HepG2 (cell line): ENCODE measurements around the gene C16orf89. TPM values are rescaled to one million over a fixed set of nuclear protein-coding genes. Genes with fewer than 3 reads are reported as not detected.
A peak's percentile ranks its signal among the peaks of the same experiment; 100 is the strongest.

Experiments used
- ARID5B ChIP-seq: IDR thresholded peaks from 2 replicates; pipeline ENCODE4 v1.4.0; 2020; ENCODE audit warnings: mild to moderate bottlenecking, missing genetic modification reagents
- BRCA1 ChIP-seq: sonication (generic); formaldehyde crosslinking; IDR thresholded peaks from 2 replicates; pipeline ENCODE4 v1.4.0; 2020; ENCODE audit warnings: missing genetic modification reagents
- EHMT2 ChIP-seq: fragments of 200-600 bp; sonication (generic); IDR thresholded peaks from 2 replicates; pipeline ENCODE4 v1.7.0; 2017; ENCODE audit warnings: antibody characterized with exemption, low read depth, low read length, borderline replicate concordance
- ETS1 ChIP-seq: sonication (generic); formaldehyde crosslinking; IDR thresholded peaks from 2 replicates; pipeline ENCODE4 v1.4.0; 2020; ENCODE audit warnings: missing genetic modification reagents
- EZH2 ChIP-seq: conservative IDR thresholded peaks from 2 replicates; pipeline ENCODE4 v1.6.1; 2012; ENCODE audit warnings: mild to moderate bottlenecking, low read depth, low read length, moderate library complexity
- HNF1A ChIP-seq, 2 experiments: sonication (generic) in 1 of 2; formaldehyde crosslinking in 1 of 2; IDR thresholded peaks; 2 replicates each; pipeline versions ENCODE4 v1.4.0 to v1.6.1; 2016 to 2020; ENCODE audit warnings: borderline replicate concordance in 1 of 2, low read depth in 1 of 2, mild to moderate bottlenecking in 1 of 2, missing genetic modification reagents in 1 of 2
- IRF2 ChIP-seq: IDR thresholded peaks from 2 replicates; pipeline ENCODE4 v1.6.1; 2018; ENCODE audit warnings: missing genetic modification reagents, missing compliant biosample characterization
- ISL2 ChIP-seq: sonication (generic); formaldehyde crosslinking; IDR thresholded peaks from 2 replicates; pipeline ENCODE4 v1.5.0; 2020; ENCODE audit warnings: missing genetic modification reagents
- NFYB ChIP-seq: sonication (generic); formaldehyde crosslinking; IDR thresholded peaks from 2 replicates; pipeline ENCODE4 v1.4.0; 2020; ENCODE audit warnings: missing genetic modification reagents
- RBAK ChIP-seq: sonication (generic); formaldehyde crosslinking; IDR thresholded peaks from 2 replicates; pipeline ENCODE4 v1.5.1; 2020; ENCODE audit warnings: mild to moderate bottlenecking, missing genetic modification reagents
- STAG1 ChIP-seq: sonication (generic); formaldehyde crosslinking; IDR thresholded peaks from 2 replicates; pipeline ENCODE4 v1.4.0; 2020; ENCODE audit warnings: missing genetic modification reagents
- TCF7L2 ChIP-seq: IDR thresholded peaks from 2 replicates; pipeline ENCODE4 v1.6.1; 2011; ENCODE audit warnings: mild to moderate bottlenecking, low read depth, low read length, moderate library complexity
- ZKSCAN1 ChIP-seq: fragments of 150-350 bp; IDR thresholded peaks from 2 replicates; pipeline ENCODE4 v1.6.1; 2014; ENCODE audit warnings: low read length
- ZNF296 ChIP-seq: sonication (generic); formaldehyde crosslinking; conservative IDR thresholded peaks from 2 replicates; pipeline ENCODE4 v1.5.0; 2020; ENCODE audit warnings: mild to moderate bottlenecking, missing genetic modification reagents
- ZNF335 ChIP-seq: sonication (generic); formaldehyde crosslinking; IDR thresholded peaks from 2 replicates; pipeline ENCODE4 v1.4.0; 2020; ENCODE audit warnings: missing genetic modification reagents
- ZNF572 ChIP-seq: sonication (generic); formaldehyde crosslinking; IDR thresholded peaks from 2 replicates; pipeline ENCODE4 v1.5.1; 2020; ENCODE audit warnings: mild to moderate bottlenecking, missing genetic modification reagents
- ZNF713 ChIP-seq: sonication (generic); formaldehyde crosslinking; IDR thresholded peaks from 2 replicates; pipeline ENCODE4 v1.4.0; 2020; ENCODE audit warnings: mild to moderate bottlenecking, missing genetic modification reagents
- ZNF776 ChIP-seq: sonication (generic); formaldehyde crosslinking; IDR thresholded peaks from 2 replicates; pipeline ENCODE4 v1.4.0; 2020; ENCODE audit warnings: mild to moderate bottlenecking, missing genetic modification reagents
- ZNF777 ChIP-seq: sonication (generic); formaldehyde crosslinking; IDR thresholded peaks from 2 replicates; pipeline ENCODE4 v1.4.0; 2020; ENCODE audit warnings: missing genetic modification reagents
- ZSCAN12 ChIP-seq: sonication (generic); formaldehyde crosslinking; IDR thresholded peaks from 2 replicates; pipeline ENCODE4 v1.9.0; 2021; ENCODE audit warnings: mild to moderate bottlenecking, missing genetic modification reagents
- ZSCAN30 ChIP-seq: sonication (generic); formaldehyde crosslinking; IDR thresholded peaks from 2 replicates; pipeline ENCODE4 v1.5.0; 2020; ENCODE audit warnings: mild to moderate bottlenecking, missing genetic modification reagents
- polyA plus RNA-seq, 8 experiments: library from polyadenylated mRNA; depleted of rRNA in 3 of 8; stranded (reverse) in 7 of 8; unstranded in 1 of 8; fragments of >200 nt; fragmentation: Illumina TruSeq in 4 of 8; extraction: Trizol in 4 of 8; gene quantifications; 2 replicates each; pipeline versions ENCODE4 v1.2.1 to v1.2.3, GENCODE V29; 2011 to 2016; ENCODE audit warnings: low read depth in 4 of 8, missing spikeins in 1 of 8, mixed read lengths in 1 of 8; ENCODE audit not compliant: insufficient read depth in 1 of 8
- total RNA-seq, 5 experiments: library from RNA; depleted of rRNA; stranded (reverse); fragments of >200 nt; fragmentation: Illumina TruSeq; extraction: Trizol; gene quantifications; 2 replicates each; pipeline ENCODE4 v1.2.3, GENCODE V29; 2016; ENCODE audit warnings: low read depth in 1 of 5

The C16orf89 gene
- total and polyA plus RNA-seq, 2 of the 13 experiments (the other 11 are each of a cell fraction or from before 2014, with no cell fraction given), result 1.9 to 3.4 TPM

- TF ChIP-seq ZNF713 (CRISPR knock-in tag) (no peak; the same call in 1 of the 2 replicates), ZSCAN12 (CRISPR knock-in tag) (peak; percentile 65; the same call in 1 of the 2 replicates), STAG1 (CRISPR knock-in tag) (peak; percentile 17; the same call in 1 of the 2 replicates), EHMT2 (no peak), ZNF572 (peak; percentile 72; the same call in 1 of the 2 replicates), EZH2 (no peak), IRF2 (CRISPR knock-in tag) (peak; percentile 93), NFYB (CRISPR knock-in tag) (no peak; the same call in 1 of the 2 replicates), ZNF777 (CRISPR knock-in tag) (peak; percentile 89), ARID5B (CRISPR knock-in tag) (peak; percentile 77), ETS1 (CRISPR knock-in tag) (peak; percentile 77; the same call in 1 of the 2 replicates), ISL2 (peak; percentile 89), ZNF335 (CRISPR knock-in tag) (peak; percentile 95), RBAK (CRISPR knock-in tag) (0 out of 2 replicates have a peak, but pooled peaks have one; percentile 81), ZNF296 (CRISPR knock-in tag) (no peak; the same call in 1 of the 2 replicates), ZNF776 (CRISPR knock-in tag) (peak; percentile 21; the same call in 1 of the 2 replicates), BRCA1 (CRISPR knock-in tag) (peak; percentile 95), HNF1A (IDR thresholded peaks at IDR 0.05; ENCODE audit: low read depth) (peak; percentile 79), HNF1A (CRISPR knock-in tag; IDR thresholded peaks at IDR 0.05; ENCODE audit: borderline replicate concordance) (peak; percentile 89), ZSCAN30 (CRISPR knock-in tag) (no peak), TCF7L2 (no peak), ZKSCAN1 (peak; percentile 71)
Observed at GRCh38 chr16:5033256-5034166, 32.2 kb downstream of the C16orf89 start, which contains the start of gene NAGPA (continued).
